ENCODE data around the gene VPS51.
A peak's percentile ranks its signal among the peaks of the same experiment; 100 is the strongest.

The VPS51 gene

DNA sequence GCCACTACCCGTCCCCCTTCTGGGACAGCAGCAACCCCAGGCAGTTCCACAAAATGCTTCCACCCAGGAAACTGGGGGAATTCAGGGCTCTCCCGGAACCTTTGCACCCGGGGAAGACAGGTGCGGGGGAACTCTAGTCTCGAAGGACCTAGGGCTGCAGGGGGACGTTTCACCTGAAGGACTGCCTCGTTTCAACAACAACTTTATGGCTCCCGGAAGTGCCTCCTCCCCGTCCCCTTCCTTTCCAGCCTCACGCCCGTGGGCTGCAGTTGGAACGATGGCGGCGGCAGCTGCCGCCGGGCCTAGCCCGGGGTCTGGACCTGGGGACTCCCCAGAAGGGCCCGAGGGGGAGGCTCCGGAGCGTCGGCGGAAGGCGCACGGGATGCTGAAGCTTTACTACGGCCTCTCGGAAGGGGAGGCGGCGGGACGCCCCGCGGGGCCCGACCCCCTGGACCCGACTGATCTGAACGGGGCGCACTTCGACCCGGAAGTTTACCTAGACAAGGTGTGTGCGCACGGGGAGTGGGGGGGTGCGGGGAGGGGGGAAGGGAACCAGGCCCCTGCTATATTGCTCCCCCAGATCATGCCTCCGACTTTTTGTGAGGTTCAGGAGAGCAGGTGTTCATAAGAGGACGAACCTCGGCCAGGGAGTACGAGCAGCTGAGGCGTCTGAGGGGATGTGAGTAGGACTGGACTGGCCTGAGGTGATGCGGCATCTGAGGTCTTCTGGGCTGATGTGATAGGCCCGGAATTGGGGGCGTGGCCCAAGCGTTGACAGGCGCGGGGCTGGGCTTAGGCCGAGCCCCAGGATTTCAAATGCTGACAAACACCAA lies at the start of gene VPS51:
TSS of gene VPS51 (plus strand) at position 241 of the 833 bp plus-strand sequence. CDS start at position 278, 37 bp downstream.
- DNase-seq (ENCODE audit: low spot score): peak; percentile 88

GRCh38 chr11:65047581-65048422 lies 48.2 kb upstream of the VPS51 start:
- DNase-seq (ENCODE audit: low spot score): no peak

GRCh38 chr11:65051398-65051858 lies 44.6 kb upstream of the VPS51 start:
- DNase-seq (ENCODE audit: low spot score): no peak

DNA sequence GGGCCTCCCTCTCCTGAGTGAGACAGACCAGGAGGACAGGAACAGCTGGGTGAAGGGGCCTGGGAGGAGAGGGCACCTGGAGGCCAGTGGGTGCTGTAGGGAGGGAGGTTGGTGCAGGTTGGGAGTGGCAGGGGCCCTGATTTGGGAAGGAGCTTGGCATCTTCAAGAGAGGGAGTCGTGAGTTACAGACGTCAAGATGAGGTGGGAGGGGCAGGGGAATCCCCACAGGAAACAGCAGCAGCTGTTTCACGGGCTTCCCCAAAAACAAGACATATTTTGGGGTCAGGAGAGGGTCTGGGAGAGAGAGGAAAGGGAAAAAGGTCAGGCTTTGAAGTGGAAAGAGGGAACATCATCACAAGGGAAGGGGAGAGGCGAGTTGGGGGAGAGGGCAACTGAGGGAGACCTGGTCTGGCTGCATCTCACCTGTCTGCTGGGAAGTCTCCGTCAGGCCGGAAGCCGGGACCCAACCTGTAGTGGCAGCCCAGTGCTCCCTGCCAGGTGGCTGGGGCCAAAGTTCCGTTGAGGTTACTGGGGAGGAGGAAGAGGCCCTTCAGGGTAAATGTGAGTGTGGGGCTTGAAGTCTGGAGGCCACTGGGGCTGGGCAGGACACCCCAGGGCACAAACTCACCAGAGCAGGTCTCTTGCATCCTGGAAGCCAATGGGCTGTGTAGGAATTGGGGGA lies 42.0 kb upstream of the VPS51 start:
- DNase-seq (ENCODE audit: low spot score): no peak

GRCh38 chr11:65055538-65055937 lies 40.5 kb upstream of the VPS51 start:
- no peak for DNase-seq (ENCODE audit: low spot score)

- DNase-seq (ENCODE audit: low spot score): no peak
Observed at GRCh38 chr11:65056999-65057398, 39.0 kb upstream of the VPS51 start.

- no peak for DNase-seq (ENCODE audit: low spot score)
Observed at GRCh38 chr11:65057526-65057925, 38.5 kb upstream of the VPS51 start.

DNA sequence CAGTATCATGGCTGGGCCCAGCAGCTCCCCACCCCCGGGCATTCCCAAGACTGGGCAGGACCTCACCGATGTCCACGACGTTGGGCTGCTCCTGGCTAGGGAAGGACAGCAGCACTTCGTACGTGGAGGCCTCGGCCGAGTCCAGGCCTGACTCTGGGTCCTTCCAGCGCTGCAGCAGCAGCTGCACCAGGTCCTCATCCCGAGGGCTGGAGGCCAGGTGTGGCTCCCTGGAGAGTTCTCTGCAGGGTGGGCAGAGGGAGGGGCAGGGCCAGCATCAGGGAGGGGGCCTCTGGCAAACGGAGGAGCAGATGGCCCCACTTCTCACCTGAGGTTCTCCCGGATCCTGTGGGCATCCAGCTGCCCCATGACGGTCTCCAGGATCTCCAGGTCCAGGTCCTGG lies 38.0 kb upstream of the VPS51 start:
- DNase-seq (ENCODE audit: low spot score): no peak

DNA sequence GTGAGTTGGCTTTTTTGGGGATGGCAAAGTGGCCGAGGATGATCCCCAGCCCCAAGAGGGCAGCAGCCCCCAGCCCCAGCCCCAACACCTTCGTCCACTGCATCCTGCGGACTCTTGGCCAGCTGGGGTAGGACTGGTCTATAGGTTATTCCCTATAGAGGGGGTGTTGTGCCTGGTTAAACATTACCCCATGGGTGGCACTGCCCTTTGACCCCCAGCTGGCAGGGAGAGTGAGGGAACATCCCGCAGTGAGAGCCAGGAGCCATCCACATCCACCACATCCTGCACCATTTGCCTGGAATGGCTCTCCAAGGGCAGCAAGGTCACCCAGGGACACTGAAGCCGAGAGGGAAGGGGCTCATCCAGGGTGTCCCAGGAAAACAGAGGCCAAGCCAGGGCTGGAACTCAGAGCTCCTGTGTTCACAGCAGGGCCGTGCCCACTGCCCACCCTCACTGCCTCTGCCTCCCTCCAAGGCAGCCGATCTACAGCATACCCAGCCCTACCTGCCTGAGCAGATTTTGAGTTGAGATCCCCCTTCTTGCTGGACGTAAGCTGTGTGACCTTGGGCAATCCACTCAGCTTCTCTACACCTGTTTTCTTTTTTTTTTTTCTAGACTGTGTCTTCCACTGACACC lies 37.5 kb upstream of the VPS51 start, which contains the start of gene NAALADL1:
TSS of gene NAALADL1 (minus strand) at position 135 of the 636 bp plus-strand sequence. CDS start at position 103, 32 bp downstream.
- DNase-seq (ENCODE audit: low spot score): no peak

GRCh38 chr11:65059523-65059922 lies 36.5 kb upstream of the VPS51 start:
- no peak for DNase-seq (ENCODE audit: low spot score)

DNA sequence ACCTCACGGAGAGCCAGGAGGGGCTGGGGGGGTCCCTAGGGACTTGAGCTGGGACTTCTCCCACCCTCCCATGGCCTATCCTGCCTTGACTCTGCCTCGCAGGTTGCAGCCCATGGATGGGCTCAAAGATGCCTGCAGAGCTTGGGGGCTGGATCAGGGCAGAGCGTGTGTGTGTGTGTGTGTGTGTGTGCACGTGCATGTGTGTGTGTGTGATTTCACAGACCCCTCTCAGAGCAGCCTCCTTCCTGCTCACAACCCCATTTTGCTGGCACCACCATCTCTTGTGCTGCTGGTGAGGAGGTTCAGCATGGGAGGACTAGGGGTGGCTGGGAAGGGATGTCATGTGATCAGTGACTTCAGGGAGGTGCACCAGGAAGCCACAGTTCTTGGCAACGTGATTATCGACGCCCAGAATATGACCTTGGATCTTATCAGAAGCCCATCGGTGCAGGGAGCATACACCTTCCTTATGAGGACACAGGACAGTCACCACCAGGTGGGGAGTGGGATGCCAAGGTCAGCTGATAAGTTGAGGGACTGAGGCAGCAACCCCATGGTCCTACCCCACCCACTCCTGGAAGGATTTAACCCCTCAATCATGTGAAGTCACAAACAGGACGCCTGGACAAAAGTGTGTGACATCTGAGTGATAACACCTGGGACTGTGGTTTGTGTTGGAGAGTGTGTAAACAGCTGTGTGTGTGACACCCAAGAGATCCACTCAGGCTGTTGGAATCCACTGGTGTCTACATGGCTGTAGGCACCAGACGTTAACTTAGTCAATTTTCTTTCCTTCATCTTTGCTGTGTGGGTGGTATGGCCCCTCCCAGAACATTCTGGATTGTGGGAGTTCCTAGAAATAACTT lies 35.8 kb upstream of the VPS51 start:
- DNase-seq (ENCODE audit: low spot score): no peak

DNA sequence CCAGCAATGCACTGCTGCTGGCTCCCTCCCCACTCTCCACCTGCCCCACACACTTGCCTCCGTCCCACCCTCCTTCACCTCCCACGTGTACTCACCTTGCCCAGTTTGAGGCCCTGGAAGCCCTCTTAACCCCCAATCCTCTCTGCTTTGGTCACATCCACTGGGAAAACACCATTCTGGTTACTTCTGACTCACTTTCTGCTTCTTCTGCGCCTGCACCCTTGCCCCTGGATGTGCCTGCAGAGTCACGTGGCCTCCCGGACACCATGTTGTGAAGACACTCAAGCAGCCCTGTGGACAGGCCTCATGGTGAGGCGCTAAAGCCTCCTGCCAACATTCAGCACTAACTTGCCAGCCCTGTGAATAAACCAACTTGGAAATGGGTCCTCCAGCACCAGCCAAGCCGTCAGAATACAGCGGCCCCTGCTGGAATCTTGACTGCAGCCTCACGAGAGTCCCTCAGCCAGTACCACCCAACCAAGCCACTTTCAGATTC lies 35.1 kb upstream of the VPS51 start:
- no peak for DNase-seq (ENCODE audit: low spot score)

GRCh38 chr11:65063532-65063931 lies 32.5 kb upstream of the VPS51 start:
- no peak for DNase-seq (ENCODE audit: low spot score)

DNA sequence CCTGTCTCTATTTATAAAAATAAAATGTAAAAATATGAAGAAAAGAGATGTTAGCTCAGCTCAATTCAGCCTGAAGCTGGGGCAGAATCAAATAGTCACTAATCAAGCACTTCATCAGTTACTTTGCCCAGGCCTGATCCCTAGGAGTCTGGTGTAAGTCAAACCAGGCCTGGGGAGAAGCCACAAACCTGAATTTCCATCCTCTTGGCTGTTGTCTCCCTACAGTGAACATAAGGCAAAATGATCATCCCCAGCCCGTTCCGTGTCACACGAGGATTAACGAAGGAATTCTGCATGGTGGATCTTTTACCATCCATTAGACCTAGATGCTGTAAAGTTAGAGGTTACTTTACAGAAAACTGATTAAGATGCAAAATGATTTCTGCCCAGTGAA lies 31.2 kb upstream of the VPS51 start:
- no peak for DNase-seq (ENCODE audit: low spot score)

DNA sequence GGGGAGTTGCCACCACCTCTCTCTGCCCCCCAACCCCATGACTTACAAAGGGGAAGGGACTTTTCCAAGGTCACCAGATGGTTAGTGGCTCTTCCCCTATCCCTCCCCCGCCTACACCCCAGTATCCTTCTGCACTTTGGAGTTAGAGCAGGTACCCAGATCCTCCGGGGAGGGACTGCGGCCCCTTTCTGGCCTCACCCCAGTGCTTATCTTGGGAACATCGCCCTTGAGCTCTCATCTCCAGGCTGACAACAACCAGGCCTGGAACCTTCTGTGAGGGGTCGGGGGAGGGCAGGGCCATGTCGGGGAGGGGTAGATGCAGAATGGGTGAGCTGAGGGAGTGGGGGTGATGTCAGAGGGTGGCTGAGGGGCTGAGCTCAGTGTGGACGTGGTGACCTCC lies 30.2 kb upstream of the VPS51 start:
- DNase-seq (ENCODE audit: low spot score): no peak

DNA sequence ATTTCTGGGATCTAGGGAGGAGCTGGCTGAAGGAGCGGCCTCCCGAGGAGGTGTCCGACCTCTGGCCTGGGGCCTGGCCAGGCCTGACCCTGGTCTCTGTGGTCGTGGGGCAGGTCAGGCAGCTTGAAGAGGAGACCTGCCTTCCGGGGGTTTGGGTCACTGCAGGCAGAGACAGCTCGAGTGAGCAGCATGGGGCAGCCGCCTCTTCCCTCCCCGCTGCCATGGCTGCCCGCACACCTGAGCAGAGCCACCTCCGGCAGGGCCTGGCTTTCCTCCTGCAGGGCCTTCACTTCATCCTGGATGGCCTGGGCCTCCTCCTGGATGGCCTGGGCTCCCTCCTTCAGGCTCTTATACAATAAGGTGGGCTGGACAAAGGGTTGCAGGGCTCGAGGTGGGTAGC lies 29.7 kb upstream of the VPS51 start:
- DNase-seq (ENCODE audit: low spot score): no peak

DNA sequence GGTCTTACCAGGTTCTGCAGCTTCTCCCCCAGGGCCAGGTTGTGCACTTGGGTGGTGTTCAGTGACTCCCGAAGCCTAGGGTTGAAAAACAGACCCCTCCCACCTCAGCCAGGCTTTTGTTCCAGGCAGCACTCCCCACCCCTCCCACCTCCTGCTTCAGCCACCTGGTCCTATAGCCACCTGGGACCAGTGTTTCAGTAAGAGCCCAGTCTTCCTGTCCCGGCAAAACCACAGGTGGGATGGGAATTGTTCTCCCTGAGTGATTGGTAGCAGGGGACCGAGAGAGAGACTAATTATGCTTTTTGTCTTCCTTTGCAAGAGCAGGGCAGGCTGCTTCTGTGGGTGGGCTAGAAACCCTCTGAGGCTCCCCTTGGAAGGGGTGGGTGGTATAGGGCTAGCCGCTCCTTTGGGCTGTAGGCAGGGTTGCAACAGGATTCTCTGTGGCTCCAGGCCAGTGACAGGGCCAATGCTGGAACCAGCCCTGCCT lies 29.2 kb upstream of the VPS51 start:
- no peak for DNase-seq (ENCODE audit: low spot score)

GRCh38 chr11:65067446-65067845 lies 28.6 kb upstream of the VPS51 start:
- DNase-seq (ENCODE audit: low spot score): no peak

- no peak for DNase-seq (ENCODE audit: low spot score)
Observed at GRCh38 chr11:65069217-65069616, 26.8 kb upstream of the VPS51 start.

DNA sequence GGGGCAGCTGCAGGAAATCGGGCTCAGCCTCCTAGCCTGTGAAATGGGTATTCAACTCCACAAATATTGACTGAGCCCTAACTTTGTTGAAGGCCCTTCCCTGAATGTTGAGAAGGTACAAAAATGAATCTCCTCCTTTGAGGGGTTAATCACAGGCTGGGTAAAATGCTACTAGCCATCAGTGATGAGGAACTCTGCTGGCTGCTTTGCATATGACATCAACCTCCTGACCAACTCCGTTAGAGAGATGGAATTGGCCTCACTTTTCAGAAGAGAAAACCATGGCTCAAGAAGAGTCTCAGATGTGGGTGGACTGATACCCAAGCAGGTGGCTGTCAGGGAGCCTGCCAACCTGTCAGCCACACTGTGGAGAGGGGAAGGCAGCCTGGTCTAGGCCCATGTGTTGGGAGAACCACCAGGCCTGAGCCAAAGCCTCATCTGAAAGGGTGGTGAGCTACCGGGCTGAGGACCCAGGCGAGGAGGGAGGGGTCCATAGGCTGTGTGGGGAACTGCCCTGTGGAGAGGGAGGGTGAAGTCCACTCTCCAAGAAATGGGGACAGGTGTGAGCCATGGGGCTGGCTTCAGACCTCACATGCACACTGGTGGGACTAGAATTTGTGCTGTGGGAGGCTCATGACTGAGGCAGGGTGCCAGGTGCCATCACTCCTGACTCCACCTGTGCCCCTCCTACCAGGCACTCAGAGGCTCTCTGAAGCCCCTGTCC lies 23.9 kb upstream of the VPS51 start:
- no peak for DNase-seq (ENCODE audit: low spot score)
